H1 (cell line): ENCODE data around the gene SLC35E4. TPM values are rescaled to one million over a fixed set of nuclear protein-coding genes. Genes with fewer than 3 reads are reported as not detected.

ENCODE experiments used
- CTCF ChIA-PET: fragments of 300-600 bp; sonication (Branson Sonifier 250); formaldehyde crosslinking; loops from one replicate; lab custom pipeline; 2021; ENCODE audit not compliant: partially characterized antibody; lab: Charles Lee
- POLR2A ChIA-PET: fragments of 300-600 bp; sonication (Branson Sonifier 250); formaldehyde crosslinking; loops from one replicate; lab custom pipeline; 2021; ENCODE audit warnings: inconsistent platforms; ENCODE audit not compliant: partially characterized antibody; lab: Charles Lee
- DNase-seq, 2 experiments: peaks; one replicate each; pipeline versions ENCODE4 v3.0.0 to v3.0.0-alpha.2; 2010 to 2022; ENCODE audit warnings: low spot score in 2 of 2, low read depth in 1 of 2, mixed read lengths in 1 of 2
- FAIRE-seq: peaks from 2 replicates; lab custom pipeline; 2011; peaks lifted over from hg19 to GRCh38; lab: Jason Lieb, UNC
- H2AFZ ChIP-seq: 2 replicates; pipeline ENCODE4 v1.8.1; 2012; ENCODE audit warnings: low read length, inconsistent platforms
- H2AK5ac ChIP-seq: 2 replicates; pipeline ENCODE4 v1.6.1; 2013; ENCODE audit warnings: low read depth, low read length
- H2BK120ac ChIP-seq: replicated peaks from 2 replicates; pipeline ENCODE3; 2013; ENCODE audit warnings: low read depth, low read length, inconsistent platforms
- H2BK12ac ChIP-seq: 2 replicates; pipeline ENCODE4 v1.6.1; 2013; ENCODE audit warnings: low read depth, low read length
- H2BK15ac ChIP-seq: 2 replicates; pipeline ENCODE4 v1.6.1; 2013; ENCODE audit warnings: low read length
- H2BK20ac ChIP-seq: 2 replicates; pipeline ENCODE4 v1.6.1; 2013; ENCODE audit warnings: low read length
- H2BK5ac ChIP-seq: 2 replicates; pipeline ENCODE4 v1.6.1; 2013; ENCODE audit warnings: low read depth, low read length
- H3K14ac ChIP-seq: 2 replicates; pipeline ENCODE4 v1.6.1; 2013; ENCODE audit warnings: inconsistent platforms; ENCODE audit not compliant: insufficient read length
- H3K18ac ChIP-seq: 2 replicates; pipeline ENCODE4 v1.6.1; 2013; ENCODE audit warnings: low read length; ENCODE audit errors: extremely low read depth
- H3K23ac ChIP-seq: 2 replicates; pipeline ENCODE4 v1.6.1; 2013; ENCODE audit warnings: inconsistent platforms; ENCODE audit not compliant: insufficient read length
- H3K23me2 ChIP-seq: 2 replicates; pipeline ENCODE4 v1.6.1; 2013; ENCODE audit warnings: low read depth, low read length
- H3K27ac ChIP-seq: 2 replicates; pipeline ENCODE4 v1.6.1; 2011; ENCODE audit warnings: low read depth, low read length, inconsistent platforms
- H3K27me3 ChIP-seq, 4 experiments: replicated peaks in 1 of 4; 1 replicate in 1 of 4; 2 replicates in 3 of 4; pipeline versions ENCODE4 v1.6.1 to v1.8.1; 2011 to 2013; ENCODE audit warnings: low read length in 3 of 4, mild to moderate bottlenecking in 3 of 4, inconsistent platforms in 2 of 4, mixed read lengths in 2 of 4, moderate library complexity in 1 of 4; ENCODE audit not compliant: control insufficient read depth in 3 of 4, insufficient read depth in 3 of 4; ENCODE audit errors: extremely low read depth in 1 of 4
- H3K36me3 ChIP-seq, 4 experiments: 2 replicates each; pipeline versions ENCODE4 v1.6.1 to v1.8.1; 2011 to 2013; ENCODE audit warnings: mild to moderate bottlenecking in 4 of 4, low read length in 3 of 4, moderate library complexity in 2 of 4, control low read depth in 1 of 4, inconsistent platforms in 1 of 4; ENCODE audit not compliant: insufficient read depth in 4 of 4, control insufficient read depth in 2 of 4
- H3K4ac ChIP-seq: replicated peaks from 2 replicates; pipeline ENCODE3; 2013; ENCODE audit warnings: low read length, low read depth, mixed read lengths, inconsistent platforms; ENCODE audit not compliant: insufficient read length
- H3K4me1 ChIP-seq, 4 experiments: replicated peaks in 1 of 4; 1 replicate in 1 of 4; 2 replicates in 3 of 4; pipeline versions ENCODE4 v1.6.1 to v1.8.1; 2011 to 2013; ENCODE audit warnings: low read length in 3 of 4, inconsistent platforms in 2 of 4, mixed read lengths in 1 of 4; ENCODE audit not compliant: insufficient read depth in 4 of 4, control insufficient read depth in 3 of 4
- H3K4me2 ChIP-seq, 2 experiments: 2 replicates each; pipeline versions ENCODE4 v1.6.1 to v1.8.1; 2011 to 2013; ENCODE audit warnings: low read depth in 2 of 2, low read length in 2 of 2, control low read depth in 1 of 2, inconsistent platforms in 1 of 2, mild to moderate bottlenecking in 1 of 2; ENCODE audit not compliant: insufficient read depth in 1 of 2
- H3K4me3 ChIP-seq, 4 experiments: fragments of 200-600, 300-600 bp in 1 of 4; sonication (generic), shearing (Covaris generic), sonication (Bioruptor Twin) in 1 of 4; 2 replicates each; pipeline versions ENCODE4 v1.5.1 to v1.8.1; 2011 to 2016; ENCODE audit warnings: low read length in 4 of 4, low read depth in 3 of 4, control low read depth in 2 of 4, inconsistent platforms in 2 of 4, mild to moderate bottlenecking in 2 of 4, mixed read lengths in 1 of 4, moderate library complexity in 1 of 4; ENCODE audit not compliant: insufficient read depth in 2 of 4; ENCODE audit errors: extremely low read depth in 1 of 4
- H3K56ac ChIP-seq: replicated peaks from 2 replicates; pipeline ENCODE3; 2013; ENCODE audit warnings: low read depth, mild to moderate bottlenecking, mixed read lengths, low read length, inconsistent platforms; ENCODE audit not compliant: insufficient read length
- H3K79me1 ChIP-seq: 2 replicates; pipeline ENCODE4 v1.6.1; 2013; ENCODE audit warnings: low read depth, low read length, control low read depth
- H3K79me2 ChIP-seq, 2 experiments: 2 replicates each; pipeline versions ENCODE4 v1.6.1 to v1.8.1; 2012 to 2013; ENCODE audit warnings: low read length in 2 of 2, mild to moderate bottlenecking in 2 of 2, inconsistent platforms in 1 of 2; ENCODE audit not compliant: insufficient read depth in 2 of 2, control insufficient read depth in 1 of 2
- H3K9ac ChIP-seq, 4 experiments: replicated peaks in 1 of 4; 1 replicate in 1 of 4; 2 replicates in 3 of 4; pipeline versions ENCODE4 v1.6.1 to v1.8.1; 2011 to 2013; ENCODE audit warnings: low read depth in 3 of 4, low read length in 3 of 4, control low read depth in 2 of 4, mild to moderate bottlenecking in 2 of 4, moderate library complexity in 2 of 4, inconsistent platforms in 1 of 4; ENCODE audit errors: extremely low read depth in 1 of 4
- H3K9me3 ChIP-seq, 2 experiments: 2 replicates each; pipeline versions ENCODE4 v1.6.1 to v1.8.1; 2012 to 2013; ENCODE audit warnings: mild to moderate bottlenecking in 2 of 2, moderate library complexity in 2 of 2, control low read depth in 1 of 2, inconsistent platforms in 1 of 2, low read depth in 1 of 2, low read length in 1 of 2, mixed read lengths in 1 of 2; ENCODE audit not compliant: insufficient read depth in 2 of 2
- H4K20me1 ChIP-seq, 2 experiments: replicated peaks in 1 of 2; 2 replicates each; pipeline versions ENCODE3 to v1.8.1; 2011 to 2013; ENCODE audit warnings: inconsistent platforms in 2 of 2, low read length in 2 of 2, mild to moderate bottlenecking in 1 of 2; ENCODE audit not compliant: insufficient read depth in 2 of 2, control insufficient read depth in 1 of 2
- H4K5ac ChIP-seq: 2 replicates; pipeline ENCODE4 v1.6.1; 2013; ENCODE audit warnings: low read length, low read depth, mixed read lengths, inconsistent platforms; ENCODE audit not compliant: insufficient read length
- H4K8ac ChIP-seq: 2 replicates; pipeline ENCODE4 v1.8.0; 2013; ENCODE audit warnings: mild to moderate bottlenecking, moderate library complexity, low read length, inconsistent platforms; ENCODE audit not compliant: insufficient read depth; ENCODE audit errors: extremely low read depth
- H4K91ac ChIP-seq: replicated peaks from 2 replicates; pipeline ENCODE3; 2013; ENCODE audit warnings: low read length, mixed read lengths, inconsistent platforms; ENCODE audit not compliant: insufficient read length
- BRCA1 ChIP-seq: IDR thresholded peaks from 2 replicates; pipeline ENCODE4 v1.6.1; 2012; ENCODE audit warnings: low read depth, low read length, improper control_type of control experiment
- CEBPB ChIP-seq: IDR thresholded peaks from 2 replicates; pipeline ENCODE4 v1.6.1; 2012; ENCODE audit warnings: low read depth, low read length
- EP300 ChIP-seq, 2 experiments: IDR thresholded peaks; 1 replicate in 1 of 2; 2 replicates in 1 of 2; pipeline ENCODE4 v1.6.1; 2011 to 2012; ENCODE audit warnings: low read depth in 2 of 2, low read length in 2 of 2, mild to moderate bottlenecking in 2 of 2, borderline replicate concordance in 1 of 2, inconsistent platforms in 1 of 2, moderate library complexity in 1 of 2
- HDAC6 ChIP-seq: IDR thresholded peaks from one replicate; pipeline ENCODE4 v1.7.1; 2012; ENCODE audit warnings: low read depth, mild to moderate bottlenecking, inconsistent platforms, low read length, moderate library complexity
- KDM4A ChIP-seq: IDR thresholded peaks from one replicate; pipeline ENCODE4 v1.7.1; 2012; ENCODE audit warnings: low read depth, mild to moderate bottlenecking, moderate library complexity, low read length, inconsistent platforms; ENCODE audit not compliant: severe bottlenecking
- PHF8 ChIP-seq: fragments of 200-600 bp; sonication (generic); conservative IDR thresholded peaks from 2 replicates; pipeline ENCODE4 v1.7.1; 2012; ENCODE audit warnings: low read depth, mild to moderate bottlenecking, inconsistent platforms, low read length, moderate library complexity
- POLR2AphosphoS5 ChIP-seq: IDR thresholded peaks from 2 replicates; pipeline ENCODE4 v1.6.1; 2011; ENCODE audit warnings: low read depth, low read length
- SP4 ChIP-seq: IDR thresholded peaks from 2 replicates; pipeline ENCODE4 v1.6.1; 2012; ENCODE audit warnings: low read length, inconsistent platforms
- TCF12 ChIP-seq: IDR thresholded peaks from 2 replicates; pipeline ENCODE4 v1.6.1; 2011; ENCODE audit warnings: low read depth, mild to moderate bottlenecking, low read length
- WGBS, 2 experiments: shearing (Covaris generic) in 1 of 2; methylation state at CpG; one replicate each; pipeline versions ENCODE4 v1.1.6 to v1.1.7; 2013 to 2015; ENCODE audit warnings: low lambda C conversion rate in 2 of 2, mixed read lengths in 2 of 2, inconsistent platforms in 1 of 2, low coverage in 1 of 2, missing lambda C conversion rate in 1 of 2; ENCODE audit not compliant: insufficient replicate concordance in 2 of 2, insufficient coverage in 1 of 2, insufficient read length in 1 of 2; ENCODE audit errors: extremely low coverage in 1 of 2, missing lambda C conversion rate in 1 of 2; 5-methylcytosine and 5-hydroxymethylcytosine counted together
- polyA plus RNA-seq, 7 experiments: library from polyadenylated mRNA; depleted of rRNA in 3 of 7; stranded (reverse) in 5 of 7; unstranded in 2 of 7; fragments of >200 nt in 5 of 7; fragments of 200-250 nt in 2 of 7; gene quantifications; 1 replicate in 5 of 7; 2 replicates in 1 of 7; 4 replicates in 1 of 7; pipeline versions ENCODE4 v1.2.1 to v1.2.3, GENCODE V29; 2011 to 2013; ENCODE audit warnings: missing spikeins in 2 of 7, mixed read lengths in 2 of 7
- total RNA-seq: library from RNA; stranded (reverse); fragmentation: NEBNext Ultra II Directional; extraction: Animal tissue kit (Norgen Biotek cat#: 25700); gene quantifications from 2 replicates; pipeline ENCODE4 v1.2.1, GENCODE V29; 2021

SLC35E4 gene
- total and polyA plus RNA-seq, 2 of the 8 experiments (the other 6 are each of a cell fraction or from before 2014, with no cell fraction given), result 5.1 to 5.6 TPM

GRCh38 chr22:30685178-30685577 is 49.6 kb downstream of the SLC35E4 start:
- Histone ChIP-seq H3K14ac (no peak overlapping the region), H3K9ac (no peak overlapping the region), H3K18ac (no peak overlapping the region), H3K23ac (no peak overlapping the region), H2BK15ac (no peak overlapping the region), H3K27ac (no peak overlapping the region), H3K4me1 (peaks cover 0 to 5% (median 2%) of the 10 kb centered on the region in 4 experiments; a peak in 4 of 7 replicates), H3K9me3 (no peaks in the 10 kb centered on the region), H3K56ac (no peak overlapping the region), H4K91ac (no peak overlapping the region), H3K79me1 (no peaks in the 10 kb centered on the region; the same call in 1 of the 2 replicates), H2BK5ac (no peak overlapping the region), H4K8ac (no peak overlapping the region), H2BK120ac (no peak overlapping the region), H3K23me2 (no peaks in the 10 kb centered on the region), H3K4me3 (no peak overlapping the region), H2BK12ac (no peak overlapping the region), H2AK5ac (no peak overlapping the region), H3K36me3 (no peaks in the 10 kb centered on the region), H2BK20ac (no peak overlapping the region), H3K79me2 (no peaks in the 10 kb centered on the region)
- FAIRE-seq (no peak), DNase-seq (no peak)
- POLR2A ChIA-PET, result interaction anchor here (2.1 kb wide), 1 partner anchor 8 kb away, joined by 4 read pairs; no protein-coding TSS in a partner anchor
- CTCF ChIA-PET, result interaction anchor here (1.3 to 2.7 kb wide), 4 partner anchors 8 to 70 kb away, joined by 3 to 10 read pairs (median 6); no protein-coding TSS in a partner anchor
- TF ChIP-seq CEBPB (no peak), BRCA1 (no peak), POLR2AphosphoS5 (no peak), KDM4A (no peak), TCF12 (no peak), PHF8 (no peak), HDAC6 (no peak), EP300 (IDR thresholded peaks at IDR 0.05; ENCODE audit: borderline replicate concordance in 1 of 2, low read depth in 2 of 2, low read length in 2 of 2) (no peak), SP4 (no peak)
- TF ChIP-seq, all 59 proteins: peak for 0
- WGBS, 2 experiments, result 90% methylated on average over 7 of the region's 7 CpGs; no CpG with 5 or more reads in 1 of the 2 experiments
- H3K4me2 ChIP-seq, result no peak overlapping the region
- H2AFZ ChIP-seq, result no peak overlapping the region
- H4K20me1 ChIP-seq, result no peaks in the 10 kb centered on the region
- H4K5ac ChIP-seq, result no peak overlapping the region
- no peaks in the 10 kb centered on the region for H3K27me3 ChIP-seq
- H3K4ac ChIP-seq, result no peak overlapping the region
